ENCODE results near the gene LRRC7. TPM values are rescaled to one million over a fixed set of nuclear protein-coding genes. Genes with fewer than 3 reads are reported as not detected.

Gene LRRC7
- total and polyA plus RNA-seq, 2 of the 13 experiments (the other 11 are each of a cell fraction or from before 2014, with no cell fraction given), result not detected

DNA sequence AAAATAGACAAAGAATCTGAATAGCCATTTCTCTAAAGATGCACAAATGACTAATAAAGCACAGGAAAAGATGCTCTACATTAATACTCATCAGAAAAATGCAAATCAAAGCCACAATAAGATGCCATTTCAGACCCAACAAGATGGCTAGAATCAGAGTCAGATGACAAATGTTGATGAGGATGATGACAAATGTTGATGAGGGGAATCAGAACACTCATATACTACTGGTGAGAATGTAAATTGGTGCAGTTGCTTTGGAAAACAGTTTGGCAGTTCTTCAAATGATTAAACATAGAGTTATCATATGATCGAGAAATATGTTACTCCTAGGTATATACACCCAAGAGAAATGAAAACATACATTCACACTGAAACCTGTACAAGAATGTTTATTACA is 603.8 kb downstream of the LRRC7 start:
- Histone ChIP-seq H3K27me3 (ENCODE audit: control insufficient read depth in 1 of 2, insufficient read depth in 2 of 2, low read length in 2 of 2) (no peaks in the 10 kb centered on the region), H3K9me3 (ENCODE audit: low read length) (no peaks in the 10 kb centered on the region), H3K79me2 (ENCODE audit: insufficient read depth, low read length) (no peaks in the 10 kb centered on the region), H3K36me3 (replicated peaks in 1 of 2; ENCODE audit: control insufficient read depth in 1 of 2, insufficient read depth in 2 of 2, low read length in 2 of 2) (peaks cover 5 to 24% of the 10 kb centered on the region in 2 experiments; a peak in 3 of 5 replicates), H3K4me3 (replicated peaks in 1 of 3; ENCODE audit: insufficient read depth in 1 of 3, low read depth in 2 of 3, low read length in 3 of 3) (no peak overlapping the region), H4K20me1 (ENCODE audit: insufficient read depth, low read length) (no peaks in the 10 kb centered on the region), H2AFZ (ENCODE audit: low read length) (no peak overlapping the region), H3K4me2 (ENCODE audit: low read depth, low read length) (no peak overlapping the region), H3K9ac (ENCODE audit: insufficient read depth, low read depth, low read length) (no peak overlapping the region), H3K27ac (ENCODE audit: extremely low read length, insufficient read depth, low read length) (no peak overlapping the region), H3K4me1 (ENCODE audit: insufficient read depth, low read length) (no peaks in the 10 kb centered on the region)
- no peak for ATAC-seq
- TF ChIP-seq ZBTB3 (CRISPR knock-in tag; IDR thresholded peaks at IDR 0.05; ENCODE audit: borderline replicate concordance, low read depth) (no peak), ZNF282 (IDR thresholded peaks at IDR 0.05; ENCODE audit: partially characterized antibody) (no peak)
- no TSS peak for BruUV-seq (replicated peaks)
- ChIA-PET CTCF (ENCODE audit: low intra/inter-chr PET ratio, low total read pairs) (no interaction called here), POLR2A (no interaction called here)
- intact Hi-C loops (cut with micrococcal nuclease; ENCODE audit: unreplicated experiment), result loop anchor here (2.0 kb wide), 1 partner anchor 13 kb away; no protein-coding TSS in a partner anchor
- WGBS (ENCODE audit: low lambda C conversion rate), result 96% methylated on average over 1 of the region's 1 CpG
- in situ Hi-C loops (cut with HindIII; ENCODE audit: extremely low pct_ligation_motif_present, low pct_unique_long_range_greater_than_20kb), result no loop called here
- no peak for FAIRE-seq
- DNase-seq (ENCODE audit: low spot score), result no peak

Data from HepG2 (cell line).